HG03097 (cell line): ENCODE data around the gene C16orf96.

Experiments used
- ATAC-seq: cut with Tn5 transposase; IDR thresholded peaks from one replicate; pipeline ENCODE4 v1.9.1; 2021; ENCODE audit not compliant: unreplicated experiment, low FRiP score

C16orf96 gene

DNA sequence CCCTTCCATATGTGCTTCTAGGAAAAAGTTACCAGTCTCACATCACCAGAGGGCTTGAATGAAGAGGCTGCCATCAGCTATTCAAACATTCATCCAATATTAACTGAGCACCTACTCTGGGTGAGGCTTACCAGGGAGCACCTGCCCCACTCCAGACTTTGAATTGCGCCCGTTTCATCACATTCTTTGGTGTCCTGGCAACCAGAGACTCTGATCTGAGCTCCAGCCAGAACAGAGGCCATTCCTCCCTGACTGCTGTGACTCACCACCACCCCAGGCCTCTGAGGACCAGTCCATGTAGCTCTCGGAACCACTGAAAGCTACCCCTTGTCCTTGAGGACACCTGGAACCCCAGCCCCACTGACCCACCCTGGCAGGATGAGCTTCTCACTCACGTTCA lies at the start of gene C16orf96:
C16orf96 (plus strand) TSS at position 229 of the 400 bp plus-strand sequence; CDS start at position 379, 150 bp downstream.
- ATAC-seq: no peak

DNA sequence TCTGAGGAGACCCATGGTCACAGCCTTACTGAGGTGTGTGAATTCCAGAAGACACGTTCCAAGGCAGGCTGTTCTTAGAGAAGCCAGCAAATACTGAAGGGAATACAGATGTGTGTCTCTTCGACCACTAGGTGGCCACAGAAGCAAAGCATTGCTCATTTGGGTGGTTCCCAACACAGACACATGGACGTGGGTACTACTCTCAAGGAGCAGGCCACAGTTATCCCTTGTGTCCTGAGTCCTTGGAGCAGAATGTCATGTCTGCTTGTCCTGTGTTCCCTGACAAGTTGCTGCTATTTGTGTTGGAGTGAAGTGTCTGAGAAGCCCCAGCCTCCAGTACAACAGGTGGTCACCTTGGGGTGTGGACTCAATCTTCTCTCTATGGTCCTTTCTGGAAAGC lies 49.7 kb upstream of the C16orf96 start:
- ATAC-seq: no peak

DNA sequence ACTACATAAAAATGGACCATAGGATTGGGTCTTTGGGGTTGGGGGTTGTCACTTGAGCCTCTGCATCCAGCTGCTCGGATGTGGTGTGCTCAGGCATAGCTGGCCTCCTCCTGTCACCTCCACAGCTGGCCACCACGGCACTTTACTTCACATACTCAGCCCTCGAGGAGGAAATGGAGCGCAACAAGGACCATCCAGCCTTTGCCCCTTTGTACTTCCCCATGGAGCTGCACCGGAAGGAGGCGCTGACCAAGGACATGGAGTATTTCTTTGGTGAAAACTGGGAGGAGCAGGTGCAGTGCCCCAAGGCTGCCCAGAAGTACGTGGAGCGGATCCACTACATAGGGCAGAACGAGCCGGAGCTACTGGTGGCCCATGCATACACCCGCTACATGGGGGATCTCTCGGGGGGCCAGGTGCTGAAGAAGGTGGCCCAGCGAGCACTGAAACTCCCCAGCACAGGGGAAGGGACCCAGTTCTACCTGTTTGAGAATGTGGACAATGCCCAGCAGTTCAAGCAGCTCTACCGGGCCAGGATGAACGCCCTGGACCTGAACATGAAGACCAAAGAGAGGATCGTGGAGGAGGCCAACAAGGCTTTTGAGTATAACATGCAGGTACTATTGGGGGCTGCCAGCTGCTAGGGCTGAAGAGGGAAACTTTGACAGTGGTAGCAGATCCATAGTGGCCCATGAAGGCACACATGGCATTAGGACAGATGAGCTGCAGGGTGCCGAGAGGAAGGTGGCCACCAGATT lies 48.4 kb upstream of the C16orf96 start:
- ATAC-seq: no peak

DNA sequence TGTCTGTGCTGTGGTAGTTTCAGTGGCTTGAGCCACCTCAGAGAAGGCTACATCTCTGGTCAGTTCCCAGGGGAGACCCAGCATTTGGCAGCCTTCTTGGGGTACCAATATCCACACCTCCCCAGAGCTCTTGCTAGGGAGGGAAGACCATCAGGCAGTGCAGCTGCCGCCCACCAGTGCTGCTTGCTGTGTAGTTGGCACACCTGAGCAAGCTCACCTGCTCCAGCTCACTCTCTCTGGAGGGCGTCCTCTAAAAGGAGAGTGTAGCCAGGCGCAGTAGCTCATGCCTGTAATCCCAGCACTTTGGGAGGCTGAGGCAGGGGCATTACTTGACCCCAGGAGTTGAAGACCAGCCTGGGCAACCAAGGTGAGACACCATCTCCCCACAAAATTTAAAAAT lies 47.3 kb upstream of the C16orf96 start:
- ATAC-seq: no peak

DNA sequence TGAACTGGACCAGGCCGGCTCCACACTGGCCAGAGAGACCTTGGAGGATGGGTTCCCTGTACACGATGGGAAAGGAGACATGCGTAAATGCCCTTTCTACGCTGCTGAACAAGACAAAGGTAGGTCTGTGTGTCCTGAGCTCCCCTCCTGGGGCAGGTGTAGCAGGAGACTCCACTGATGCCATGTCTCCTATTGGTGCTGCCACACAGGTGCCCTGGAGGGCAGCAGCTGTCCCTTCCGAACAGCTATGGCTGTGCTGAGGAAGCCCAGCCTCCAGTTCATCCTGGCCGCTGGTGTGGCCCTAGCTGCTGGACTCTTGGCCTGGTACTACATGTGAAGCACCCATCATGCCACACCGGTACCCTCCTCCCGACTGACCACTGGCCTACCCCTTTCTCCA lies 46.7 kb upstream of the C16orf96 start:
- ATAC-seq: no peak

DNA sequence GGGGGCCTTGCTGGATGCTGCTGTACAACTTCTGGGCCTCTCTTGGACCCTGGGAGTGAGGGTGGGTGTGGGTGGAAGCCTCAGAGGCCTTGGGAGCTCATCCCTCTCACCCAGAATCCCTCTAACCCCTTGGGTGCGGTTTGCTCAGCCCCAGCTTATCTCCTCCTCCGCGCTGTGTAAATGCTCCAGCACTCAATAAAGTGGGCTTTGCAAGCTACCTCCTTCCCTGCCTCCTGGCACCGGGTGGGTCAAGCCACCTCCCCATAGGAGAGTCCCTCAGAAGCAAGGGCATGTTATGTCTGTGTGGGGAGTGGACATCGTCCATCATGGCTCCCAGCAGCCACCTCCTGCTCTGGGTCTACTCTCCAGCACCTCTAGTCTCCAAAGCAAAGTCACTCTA lies 46.0 kb upstream of the C16orf96 start:
- no peak for ATAC-seq

DNA sequence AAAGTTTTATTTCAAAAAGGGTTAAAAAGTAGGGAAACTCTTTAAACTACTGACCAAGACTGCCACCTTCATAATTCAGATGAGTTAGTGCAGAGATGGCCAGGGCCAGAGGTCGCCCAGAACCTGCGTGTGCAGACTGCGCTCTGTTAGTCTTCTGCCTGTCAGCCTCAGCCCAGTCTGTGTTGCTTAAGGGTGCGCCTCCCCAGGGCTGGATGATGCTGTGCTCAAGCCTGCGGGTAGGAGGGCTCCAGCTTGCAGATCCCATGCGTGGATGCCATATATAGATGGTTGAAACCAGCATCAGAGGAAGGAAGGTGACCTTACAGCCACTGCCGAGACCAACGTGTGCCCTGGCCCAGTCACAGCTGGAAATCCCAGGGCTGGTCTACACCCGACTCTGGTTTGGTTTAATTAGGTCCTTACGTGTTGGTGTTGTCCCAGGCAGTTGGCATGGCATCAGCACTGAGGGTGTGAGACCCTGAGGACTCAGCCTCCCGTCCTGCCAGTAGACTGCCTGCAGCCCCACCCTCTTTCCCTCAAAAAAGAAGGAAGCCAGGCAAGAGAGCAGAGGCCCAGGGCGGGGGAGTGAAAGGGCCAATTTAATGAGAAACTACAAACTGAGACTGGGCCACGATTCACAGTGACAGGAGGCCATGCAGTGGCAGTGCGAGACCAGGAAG lies 45.3 kb upstream of the C16orf96 start:
- ATAC-seq: no peak

DNA sequence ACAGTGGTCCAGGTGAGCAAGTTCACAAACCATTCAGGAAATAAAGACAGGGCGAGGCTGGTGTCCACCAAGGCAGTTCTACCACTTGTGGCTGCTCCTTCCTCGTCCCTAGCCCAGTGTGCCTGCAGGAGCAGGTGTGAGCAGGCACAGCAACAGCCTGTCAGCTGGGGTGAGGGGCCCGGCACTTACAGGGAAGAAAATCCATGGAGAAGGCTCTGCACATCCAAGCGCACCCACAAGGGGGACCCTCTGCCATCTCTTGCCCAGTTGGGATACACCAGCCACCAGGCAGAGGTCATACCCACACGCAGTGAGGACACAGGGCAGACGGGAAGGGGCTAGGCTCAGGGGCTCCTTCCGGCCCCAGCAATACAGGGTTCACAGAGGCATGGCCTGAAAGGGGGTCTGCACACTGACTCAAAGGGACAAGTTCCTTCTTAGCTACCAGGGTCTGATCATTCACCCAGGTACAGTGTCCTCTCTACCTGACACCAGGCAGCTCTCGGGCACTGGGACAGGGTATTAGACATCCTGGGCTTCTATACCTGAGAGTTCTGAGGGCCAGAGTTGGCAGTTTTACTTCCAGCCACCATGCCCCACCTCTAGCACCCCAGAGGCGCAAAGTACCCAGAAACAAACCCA lies 44.6 kb upstream of the C16orf96 start:
- ATAC-seq: no peak

DNA sequence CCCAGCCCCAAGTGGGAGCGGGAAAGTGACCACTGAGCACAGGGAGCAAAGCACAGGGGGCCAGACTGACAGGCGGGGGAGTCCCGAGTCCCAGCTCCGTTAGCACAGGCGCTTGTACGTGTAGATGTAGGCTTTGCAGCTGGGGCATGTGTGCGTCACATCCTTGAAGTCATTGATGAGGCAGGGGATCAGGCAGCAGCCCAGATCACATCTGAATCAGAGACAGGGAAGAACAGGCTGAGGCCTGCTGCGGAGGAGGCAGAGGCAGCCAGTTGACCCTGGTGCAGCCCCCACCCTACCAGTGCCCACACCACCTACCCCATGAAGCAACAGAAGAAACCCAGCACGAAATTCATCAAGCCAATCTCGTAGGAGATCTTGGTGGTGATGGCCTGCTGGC lies 43.7 kb upstream of the C16orf96 start:
- ATAC-seq: no peak

DNA sequence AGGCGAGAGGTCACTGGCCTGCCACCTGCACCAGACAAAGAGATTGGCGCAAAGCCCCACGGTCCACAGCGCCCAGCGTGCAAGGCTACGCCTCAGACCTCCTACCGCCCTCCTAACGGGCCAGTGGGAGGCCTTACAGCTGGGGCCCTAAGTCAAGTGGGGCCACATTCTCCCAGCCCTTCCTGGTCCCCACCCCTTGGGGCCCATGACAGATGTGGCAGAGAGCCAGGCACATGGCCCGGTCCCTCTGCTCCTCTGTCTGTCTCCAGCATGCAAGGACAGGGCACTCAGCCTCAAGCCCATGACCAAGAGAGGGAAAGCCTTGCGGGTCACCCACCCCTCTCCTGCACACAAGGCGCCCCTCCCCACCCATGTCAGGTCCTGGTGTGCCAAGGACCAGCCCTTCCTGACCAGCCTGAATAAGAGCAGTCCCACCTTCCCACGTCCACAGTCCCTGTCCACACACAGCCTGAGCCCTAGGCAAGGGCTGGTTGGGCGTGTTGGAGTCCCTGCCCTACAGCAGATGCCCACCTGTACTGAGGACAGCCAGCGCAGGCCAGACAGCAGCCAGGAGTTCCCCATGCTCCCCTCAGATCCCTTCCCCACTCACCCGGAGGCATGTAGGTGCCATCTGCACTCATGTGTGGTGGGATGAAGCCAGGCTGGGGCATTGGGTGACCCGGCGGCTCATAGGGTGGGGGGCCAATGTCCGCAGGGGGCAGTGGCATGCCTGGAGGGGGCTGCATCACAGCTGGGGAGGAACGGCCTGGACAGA lies 42.9 kb upstream of the C16orf96 start:
- ATAC-seq: no peak

DNA sequence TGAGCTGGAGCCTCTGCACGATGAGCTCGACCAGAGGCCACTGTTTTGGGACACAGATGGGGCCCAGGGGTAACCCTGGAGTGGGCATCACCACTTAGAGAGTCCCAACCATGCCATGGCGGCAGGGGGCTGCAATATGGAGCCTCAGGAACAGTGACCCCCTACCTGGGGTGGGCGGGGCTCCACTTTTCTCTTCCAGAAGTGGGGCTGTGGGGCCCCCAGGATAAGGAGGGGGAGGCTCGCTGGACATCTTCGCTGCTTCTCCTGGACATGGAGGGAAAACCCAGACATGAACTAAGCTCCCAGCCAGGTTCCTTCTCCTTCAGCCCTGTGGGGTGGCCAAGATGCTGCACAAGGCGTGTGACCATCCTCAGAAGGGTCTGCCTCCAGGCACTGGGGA lies 42.3 kb upstream of the C16orf96 start:
- ATAC-seq: no peak

DNA sequence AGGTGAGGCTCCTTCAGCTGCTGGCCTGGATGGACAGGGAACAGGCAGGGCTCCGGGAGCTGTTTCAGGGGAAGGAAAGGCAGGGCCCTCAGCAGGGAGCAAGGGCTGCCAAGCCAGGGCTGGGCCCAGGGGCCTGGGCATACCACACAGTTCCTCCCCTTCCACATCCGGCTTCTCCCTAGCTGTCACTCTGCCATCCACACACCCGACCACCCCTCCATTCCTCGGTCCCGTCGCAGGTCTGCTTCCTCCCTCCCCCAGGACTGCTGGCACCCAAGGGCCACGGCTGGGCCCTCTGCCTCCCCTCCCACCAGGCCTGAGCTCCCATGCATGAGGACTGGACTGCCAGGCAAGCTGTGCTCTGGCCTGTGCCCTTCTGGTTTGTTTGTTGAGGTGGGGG lies 41.5 kb upstream of the C16orf96 start:
- ATAC-seq: no peak

DNA sequence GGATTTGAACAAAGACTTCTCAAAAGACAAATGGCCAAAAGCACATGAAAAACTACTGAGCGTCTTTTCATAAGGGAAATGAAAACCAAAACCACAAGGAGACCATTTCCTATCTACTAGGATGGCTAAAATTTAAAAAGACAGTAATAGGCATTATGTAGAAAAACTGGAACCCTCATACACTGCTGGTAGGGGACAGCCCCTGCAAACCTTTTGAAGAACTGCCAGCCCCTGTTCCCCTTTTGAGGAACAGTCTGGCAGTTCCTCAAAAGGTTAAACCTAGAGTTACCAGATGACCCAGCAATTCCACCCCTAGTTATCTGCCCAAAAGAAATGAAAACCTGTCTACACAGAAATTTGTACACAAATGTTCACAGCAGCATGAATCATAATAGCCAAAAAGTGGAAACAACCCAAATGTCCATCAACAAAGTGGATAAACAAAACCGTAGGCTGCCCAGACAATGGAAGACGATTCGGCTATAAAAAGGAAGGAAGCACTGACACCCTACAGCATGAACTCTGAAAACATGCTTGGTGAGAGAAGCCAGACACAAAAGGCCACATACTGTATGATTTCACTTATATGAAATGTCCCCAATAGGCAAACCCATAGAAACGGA lies 40.4 kb upstream of the C16orf96 start:
- ATAC-seq: peak; percentile 41

DNA sequence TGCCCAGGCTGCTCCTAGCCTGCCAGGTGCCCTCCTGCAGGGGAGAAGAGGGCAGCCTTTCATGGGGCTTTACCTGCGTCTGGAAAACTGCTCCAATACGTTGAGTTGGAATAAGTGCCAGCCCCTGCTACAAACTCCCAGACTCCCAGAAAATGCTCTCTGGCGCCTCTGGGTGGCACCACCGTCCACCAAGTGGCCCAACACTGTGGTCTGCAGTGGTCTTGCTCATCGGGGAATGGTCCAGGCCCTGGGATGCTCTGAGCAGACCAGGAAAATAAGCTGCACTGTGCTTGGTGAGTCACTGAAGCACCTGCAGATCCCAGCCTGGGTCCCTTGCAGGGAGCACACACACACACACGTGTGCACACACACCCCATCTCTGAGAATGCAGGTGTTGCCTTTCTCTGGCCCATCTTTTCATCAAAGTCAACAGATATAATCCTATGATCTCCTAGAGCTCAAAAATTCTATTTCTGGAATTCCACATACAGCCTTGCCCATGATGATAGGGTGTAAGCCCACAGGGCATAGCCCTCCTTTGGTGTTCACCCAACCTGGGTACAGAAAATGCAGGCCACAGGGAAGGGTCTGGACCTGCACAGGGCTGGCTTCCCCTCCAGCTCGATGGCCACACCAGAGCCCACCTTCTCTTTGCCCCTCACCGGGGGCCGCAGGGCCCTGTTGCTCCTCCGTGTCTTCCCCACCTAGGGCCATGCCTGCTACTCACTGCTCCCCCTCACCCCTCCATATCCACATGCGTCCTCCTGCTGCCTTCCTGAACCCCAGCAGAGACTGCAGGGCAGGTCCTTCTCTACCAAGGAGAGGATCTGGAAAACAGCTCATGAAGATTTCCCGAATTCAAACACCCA lies 38.1 kb upstream of the C16orf96 start:
- no peak for ATAC-seq

DNA sequence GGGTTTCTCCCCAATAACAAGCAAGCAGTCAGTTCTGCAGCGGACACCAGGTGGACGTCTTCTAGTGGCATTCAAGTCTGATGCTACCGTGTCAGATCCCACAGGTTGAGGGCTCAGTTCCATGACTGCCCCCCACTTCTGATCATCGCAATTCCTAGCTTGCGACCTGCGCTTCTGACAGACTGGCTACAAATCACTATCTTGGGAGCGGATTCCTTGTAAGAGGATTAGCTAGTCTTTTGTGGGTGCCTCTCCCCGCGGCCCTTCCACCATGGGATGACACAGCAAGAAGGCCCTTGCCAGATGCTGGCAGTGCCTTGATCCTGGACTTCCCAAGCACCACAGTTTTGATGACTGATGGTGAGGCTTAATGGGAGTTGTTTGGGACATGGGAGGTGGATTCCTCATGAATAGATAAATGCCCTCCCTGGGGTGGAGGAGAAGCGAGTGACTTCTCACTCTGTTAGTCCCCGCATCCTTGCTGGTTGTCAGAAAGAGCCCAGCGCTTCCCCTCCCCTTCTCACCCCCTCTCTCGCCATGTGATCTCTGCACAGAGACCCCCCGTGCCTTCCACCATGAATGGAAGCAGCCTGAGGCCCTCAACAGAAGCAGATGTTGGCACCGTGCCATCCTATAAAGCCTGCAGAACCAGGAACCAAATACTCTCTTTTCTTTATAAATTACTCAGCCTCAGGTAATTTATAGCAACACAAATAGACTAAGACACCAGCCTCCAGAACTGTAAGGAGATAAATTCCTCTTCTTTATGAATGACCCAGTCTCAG lies 36.7 kb upstream of the C16orf96 start:
- no peak for ATAC-seq

DNA sequence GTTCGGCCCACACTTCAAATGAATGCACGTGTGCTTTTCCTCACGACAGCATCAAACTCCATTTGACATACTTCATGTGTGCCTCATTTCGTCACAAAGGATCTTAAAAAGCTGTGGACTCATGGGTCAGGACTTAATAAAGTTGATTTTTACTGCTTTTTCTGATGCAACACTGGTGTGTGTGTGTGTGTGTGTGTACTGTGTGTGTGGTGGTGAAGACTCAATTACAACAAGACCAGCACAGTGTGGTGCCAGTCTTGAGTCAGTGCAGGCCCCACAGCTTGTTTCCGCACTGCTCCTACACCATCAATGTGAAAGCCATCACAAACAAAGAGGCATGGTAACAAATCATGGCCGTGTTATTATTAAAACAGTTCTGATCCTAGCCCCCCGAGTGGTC lies 35.2 kb upstream of the C16orf96 start:
- no peak for ATAC-seq

DNA sequence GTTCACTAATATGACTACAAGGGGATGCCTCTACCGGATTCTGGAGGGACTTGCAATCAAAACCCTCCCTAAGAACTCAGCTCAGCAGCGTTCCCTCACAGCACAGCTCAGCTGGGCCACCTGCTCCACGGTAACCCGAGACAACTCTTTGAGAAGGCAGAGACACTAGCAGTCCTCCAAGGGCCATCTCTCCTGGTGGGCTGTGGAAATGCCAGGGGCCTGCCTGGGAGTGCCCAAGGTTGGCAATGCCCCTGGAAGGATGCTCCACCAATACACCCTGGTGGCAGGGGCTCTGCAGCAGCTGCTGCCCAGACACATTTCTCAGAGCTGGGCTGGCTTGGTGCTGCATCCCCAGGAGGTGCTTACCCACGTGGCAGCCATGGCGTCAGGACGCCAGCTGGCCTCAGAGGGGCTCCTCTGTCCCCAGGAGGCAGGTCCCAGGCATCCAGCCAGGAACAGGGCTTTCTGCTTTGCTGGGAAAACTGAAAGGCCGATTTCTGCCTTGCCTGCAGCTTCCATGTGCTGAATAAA lies 34.0 kb upstream of the C16orf96 start:
- no peak for ATAC-seq

DNA sequence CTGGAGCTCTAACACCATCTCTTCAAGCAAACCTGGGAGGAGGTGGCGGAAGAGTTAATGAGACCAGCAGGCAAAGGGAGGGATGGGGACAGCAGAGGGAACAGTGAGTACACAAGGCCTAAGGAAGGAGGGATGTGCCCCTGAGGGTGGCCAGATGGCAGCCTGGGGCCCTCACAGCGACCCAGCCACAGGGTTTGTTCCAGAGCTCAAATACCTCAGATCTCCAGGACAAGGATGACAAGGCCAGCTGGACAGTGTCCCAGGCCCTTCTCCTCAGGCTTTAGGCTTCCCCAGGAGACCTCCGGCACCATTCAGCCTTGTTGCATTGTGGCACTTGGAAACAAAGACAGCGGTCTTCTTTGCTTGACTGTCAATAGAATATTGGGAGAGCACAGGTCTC lies 32.5 kb upstream of the C16orf96 start:
- ATAC-seq: no peak

DNA sequence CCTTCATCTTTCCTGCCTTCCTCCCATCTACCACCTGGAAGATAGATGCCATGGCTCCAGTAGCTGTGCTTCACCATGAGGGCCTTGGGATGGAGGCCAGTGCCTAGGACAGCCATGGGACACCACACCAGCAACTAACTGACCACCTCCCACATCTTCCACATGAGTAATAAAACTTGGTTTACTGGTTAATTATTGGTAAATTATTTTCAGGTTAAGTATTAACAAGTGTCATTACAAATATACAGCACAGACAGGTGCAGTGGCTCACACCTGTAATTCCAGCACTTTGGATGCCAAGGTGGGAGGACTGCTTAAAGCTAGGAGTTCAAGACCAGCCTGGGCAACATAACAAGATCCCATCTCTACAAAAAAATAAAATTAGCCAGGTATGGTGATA lies 31.6 kb upstream of the C16orf96 start:
- ATAC-seq: no peak
